Measurements from ENCODE around the gene PLCG2. TPM values are rescaled to one million over a fixed set of nuclear protein-coding genes. Genes with fewer than 3 reads are reported as not detected.

Gene PLCG2
- total RNA-seq, 1 donor from 2014 or later, result 8.4 TPM

DNA sequence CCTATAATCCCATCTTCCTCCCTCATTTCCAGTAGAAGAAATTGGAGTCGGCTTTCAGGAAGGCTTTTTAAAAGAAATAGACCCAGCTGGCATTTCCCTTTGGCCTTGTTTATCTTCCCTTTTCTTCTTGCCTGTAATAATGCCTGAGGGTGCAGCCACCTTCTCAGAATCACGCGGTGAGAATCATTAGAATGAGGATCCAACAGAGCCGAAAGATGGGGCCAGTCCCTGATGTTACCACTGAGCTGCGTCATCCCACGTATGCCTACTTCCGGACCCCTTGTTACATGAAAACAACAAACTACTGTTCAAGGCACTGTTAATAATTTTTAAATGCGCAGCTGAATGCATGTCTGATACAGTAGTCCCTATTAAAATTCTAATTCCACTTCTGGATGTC, 208.0 kb downstream of the PLCG2 start:
- peaks cover 0 to 3% (median 0%) of the 10 kb centered on the region in 3 donors for H3K9me3 ChIP-seq (ENCODE audit: control insufficient read depth in 3 of 3, low read length in 3 of 3)

GRCh38 chr16:81987706-81988105, 208.6 kb downstream of the PLCG2 start:
- peaks cover 0 to 3% (median 0%) of the 10 kb centered on the region in 3 donors for H3K9me3 ChIP-seq (ENCODE audit: control insufficient read depth in 3 of 3, low read length in 3 of 3)
- no peak overlapping the region for H3K4me3 ChIP-seq (ENCODE audit: low read length in 3 of 3)
- no peak overlapping the region for H3K9ac ChIP-seq (ENCODE audit: low read depth in 1 of 3, low read length in 3 of 3)
- H3K36me3 ChIP-seq (ENCODE audit: control insufficient read depth in 3 of 3, insufficient read depth in 3 of 3, low read length in 3 of 3), result no peaks in the 10 kb centered on the region
- no peaks in the 10 kb centered on the region for H3K4me1 ChIP-seq (ENCODE audit: control insufficient read depth in 3 of 3, insufficient read depth in 3 of 3, low read length in 3 of 3)
- peaks cover 0 to 2% (median 0%) of the 10 kb centered on the region in 3 donors for H3K27me3 ChIP-seq (ENCODE audit: control insufficient read depth in 3 of 3, insufficient read depth in 3 of 3, low read length in 3 of 3)
- no peak overlapping the region for H3K27ac ChIP-seq (ENCODE audit: low read depth, low read length)

More for the DNA sequence above, 208.0 kb downstream of the PLCG2 start:
- peaks cover 0 to 2% (median 0%) of the 10 kb centered on the region in 3 donors for H3K27me3 ChIP-seq (ENCODE audit: control insufficient read depth in 3 of 3, insufficient read depth in 3 of 3, low read length in 3 of 3)
- no peak overlapping the region for H3K27ac ChIP-seq (ENCODE audit: low read depth, low read length)
- no peak overlapping the region for H3K9ac ChIP-seq (ENCODE audit: low read depth in 1 of 3, low read length in 3 of 3)
- H3K4me1 ChIP-seq (ENCODE audit: control insufficient read depth in 3 of 3, insufficient read depth in 3 of 3, low read length in 3 of 3), result no peaks in the 10 kb centered on the region
- H3K4me3 ChIP-seq (ENCODE audit: low read length in 3 of 3), result no peak overlapping the region
- H3K36me3 ChIP-seq (ENCODE audit: control insufficient read depth in 3 of 3, insufficient read depth in 3 of 3, low read length in 3 of 3), result no peaks in the 10 kb centered on the region

DNA sequence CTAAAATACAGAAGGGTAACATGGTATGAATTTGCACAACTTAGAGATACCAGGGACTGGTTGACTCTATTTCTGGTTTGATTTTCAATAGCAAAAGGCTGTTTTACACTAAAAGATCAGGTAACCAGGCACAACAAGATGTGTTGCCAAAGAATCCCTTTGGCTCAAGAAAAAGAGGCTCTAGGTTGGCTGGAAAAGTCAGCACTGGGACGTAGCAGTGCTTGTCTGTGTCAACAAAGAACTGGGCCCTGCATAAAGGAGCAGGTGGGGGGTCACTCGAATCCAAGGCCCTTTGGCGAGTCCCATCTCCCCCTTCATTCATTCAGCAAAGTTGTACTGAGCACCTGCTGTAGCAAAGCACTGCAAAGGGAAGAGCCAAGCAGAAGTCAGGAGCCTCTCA, 213.8 kb downstream of the PLCG2 start:
- no peak overlapping the region for H3K27ac ChIP-seq (ENCODE audit: low read depth, low read length)
- H3K27me3 ChIP-seq (ENCODE audit: control insufficient read depth in 3 of 3, insufficient read depth in 3 of 3, low read length in 3 of 3), result no peaks in the 10 kb centered on the region

DNA sequence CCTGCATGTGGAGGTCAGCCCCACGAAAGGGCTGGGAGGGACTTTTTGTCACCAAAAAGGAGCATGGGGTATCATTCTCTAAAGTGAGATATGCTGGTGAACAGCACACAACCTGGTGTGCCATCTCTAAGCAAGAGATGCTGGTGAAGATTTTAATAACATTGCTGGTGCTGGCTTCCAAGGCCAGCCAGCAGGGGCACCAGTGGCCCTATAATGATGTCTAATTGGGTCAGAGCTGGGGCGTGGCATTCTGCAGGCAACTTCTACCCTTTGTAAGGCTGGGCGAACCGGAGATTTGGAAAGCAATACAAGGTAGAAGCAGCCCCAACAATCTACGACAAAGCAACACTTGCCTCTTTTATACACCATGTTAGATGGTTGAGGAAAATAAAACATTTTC, 215.4 kb downstream of the PLCG2 start:
- Histone ChIP-seq H3K9ac (ENCODE audit: low read depth in 1 of 3, low read length in 3 of 3) (no peak overlapping the region), H3K4me1 (ENCODE audit: control insufficient read depth in 3 of 3, insufficient read depth in 3 of 3, low read length in 3 of 3) (no peaks in the 10 kb centered on the region), H3K27me3 (ENCODE audit: control insufficient read depth in 3 of 3, insufficient read depth in 3 of 3, low read length in 3 of 3) (no peaks in the 10 kb centered on the region), H3K36me3 (ENCODE audit: control insufficient read depth in 3 of 3, insufficient read depth in 3 of 3, low read length in 3 of 3) (no peaks in the 10 kb centered on the region), H3K4me3 (ENCODE audit: low read length in 3 of 3) (no peak overlapping the region), H3K9me3 (ENCODE audit: control insufficient read depth in 3 of 3, low read length in 3 of 3) (no peaks in the 10 kb centered on the region), H3K27ac (ENCODE audit: low read depth, low read length) (no peak overlapping the region)

More for the DNA sequence above, 213.8 kb downstream of the PLCG2 start:
- no peak overlapping the region for H3K9ac ChIP-seq (ENCODE audit: low read depth in 1 of 3, low read length in 3 of 3)
- no peaks in the 10 kb centered on the region for H3K4me1 ChIP-seq (ENCODE audit: control insufficient read depth in 3 of 3, insufficient read depth in 3 of 3, low read length in 3 of 3)
- H3K4me3 ChIP-seq (ENCODE audit: low read length in 3 of 3), result no peak overlapping the region
- H3K9me3 ChIP-seq (ENCODE audit: control insufficient read depth in 3 of 3, low read length in 3 of 3), result peaks cover 0 to 3% (median 0%) of the 10 kb centered on the region in 3 donors
- no peaks in the 10 kb centered on the region for H3K36me3 ChIP-seq (ENCODE audit: control insufficient read depth in 3 of 3, insufficient read depth in 3 of 3, low read length in 3 of 3)

DNA sequence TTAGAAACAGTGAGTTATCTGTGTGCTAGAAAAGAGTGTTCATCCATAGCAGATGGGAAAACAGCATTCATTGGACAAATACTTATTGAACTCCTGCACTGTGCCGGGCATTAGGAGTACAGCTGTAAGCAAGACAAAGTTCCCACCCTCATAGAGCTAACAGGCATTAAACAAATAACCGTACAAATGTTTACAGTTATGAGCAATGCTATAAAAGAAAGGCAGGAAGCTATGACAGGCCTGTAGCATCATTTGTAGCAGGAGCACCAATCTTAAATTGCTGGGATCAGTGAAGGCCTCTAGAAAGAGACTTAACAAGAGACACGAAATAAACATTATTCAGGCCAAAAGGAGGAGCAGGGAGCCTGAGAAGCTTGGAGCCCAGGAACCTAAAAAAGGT, 216.6 kb downstream of the PLCG2 start:
- no peak overlapping the region for H3K27ac ChIP-seq (ENCODE audit: low read depth, low read length)
- no peak overlapping the region for H3K9ac ChIP-seq (ENCODE audit: low read depth in 1 of 3, low read length in 3 of 3)
- no peaks in the 10 kb centered on the region for H3K27me3 ChIP-seq (ENCODE audit: control insufficient read depth in 3 of 3, insufficient read depth in 3 of 3, low read length in 3 of 3)
- no peaks in the 10 kb centered on the region for H3K9me3 ChIP-seq (ENCODE audit: control insufficient read depth in 3 of 3, low read length in 3 of 3)
- H3K36me3 ChIP-seq (ENCODE audit: control insufficient read depth in 3 of 3, insufficient read depth in 3 of 3, low read length in 3 of 3), result no peaks in the 10 kb centered on the region
- no peak overlapping the region for H3K4me3 ChIP-seq (ENCODE audit: low read length in 3 of 3)
- no peaks in the 10 kb centered on the region for H3K4me1 ChIP-seq (ENCODE audit: control insufficient read depth in 3 of 3, insufficient read depth in 3 of 3, low read length in 3 of 3)

DNA sequence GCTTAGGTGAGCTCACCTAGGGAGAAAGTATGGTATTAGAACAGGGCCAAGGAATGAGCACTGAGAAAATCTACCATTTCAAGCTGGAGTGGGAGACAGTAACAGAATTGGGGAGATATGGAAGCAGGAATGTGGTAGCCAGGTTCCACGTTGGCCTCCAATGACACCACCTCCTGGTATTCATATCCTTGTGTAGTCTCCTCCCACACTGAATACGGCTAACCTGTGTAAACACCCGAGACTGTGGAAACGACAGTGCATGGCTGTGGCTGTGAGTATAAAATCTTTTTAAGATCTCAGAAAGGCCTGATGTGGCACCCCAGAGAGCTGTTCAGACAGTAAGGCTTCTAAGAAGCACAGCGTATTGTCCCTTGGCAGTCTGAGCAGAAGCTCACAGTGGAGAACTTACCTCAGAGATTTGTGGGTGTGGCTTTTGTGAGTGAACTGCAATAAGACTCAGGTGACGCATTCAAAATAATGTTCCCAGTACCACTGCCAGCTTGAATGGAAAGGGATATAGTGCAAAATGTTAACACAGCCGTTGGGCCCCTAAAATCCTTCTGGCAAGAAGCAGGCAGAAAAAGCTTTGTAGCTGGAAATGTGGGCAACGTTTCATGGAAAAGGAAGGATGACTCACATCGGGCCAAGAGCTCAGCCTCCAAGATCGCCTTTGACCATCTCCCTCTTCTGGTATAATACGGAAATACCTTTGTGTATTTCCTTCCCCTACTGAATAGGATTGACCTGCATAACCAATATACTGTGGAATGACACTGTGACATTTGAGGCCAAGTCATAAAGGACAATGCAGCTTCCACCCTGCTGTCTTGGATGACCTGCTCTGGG, 217.8 kb downstream of the PLCG2 start:
- H3K4me3 ChIP-seq (ENCODE audit: low read length in 3 of 3), result no peak overlapping the region
- no peak overlapping the region for H3K9ac ChIP-seq (ENCODE audit: low read depth in 1 of 3, low read length in 3 of 3)
- no peak overlapping the region for H3K27ac ChIP-seq (ENCODE audit: low read depth, low read length)
- no peaks in the 10 kb centered on the region for H3K9me3 ChIP-seq (ENCODE audit: control insufficient read depth in 3 of 3, low read length in 3 of 3)
- H3K27me3 ChIP-seq (ENCODE audit: control insufficient read depth in 3 of 3, insufficient read depth in 3 of 3, low read length in 3 of 3), result no peaks in the 10 kb centered on the region
- no peaks in the 10 kb centered on the region for H3K4me1 ChIP-seq (ENCODE audit: control insufficient read depth in 3 of 3, insufficient read depth in 3 of 3, low read length in 3 of 3)
- H3K36me3 ChIP-seq (ENCODE audit: control insufficient read depth in 3 of 3, insufficient read depth in 3 of 3, low read length in 3 of 3), result no peaks in the 10 kb centered on the region

DNA sequence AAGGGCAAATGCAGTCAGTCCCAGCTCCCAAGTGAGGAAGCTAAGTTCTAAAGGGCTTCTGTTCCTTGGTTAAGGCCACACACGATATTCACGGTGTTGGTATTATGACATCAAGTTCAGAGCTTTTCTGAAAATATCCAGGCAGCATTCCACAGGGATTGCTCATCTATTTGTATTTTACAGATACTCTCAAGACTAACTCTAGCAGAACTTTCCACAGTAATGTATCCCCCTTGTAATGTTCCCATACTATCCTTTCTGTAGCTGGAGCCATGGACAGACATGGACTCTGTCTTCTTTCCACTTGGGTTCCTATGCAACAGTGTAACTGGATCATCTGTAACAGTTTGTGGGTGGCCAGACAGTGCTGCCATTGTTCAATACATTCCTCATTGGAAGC, 218.6 kb downstream of the PLCG2 start:
- Histone ChIP-seq H3K36me3 (ENCODE audit: control insufficient read depth in 3 of 3, insufficient read depth in 3 of 3, low read length in 3 of 3) (no peaks in the 10 kb centered on the region), H3K9me3 (ENCODE audit: control insufficient read depth in 3 of 3, low read length in 3 of 3) (no peaks in the 10 kb centered on the region), H3K27me3 (ENCODE audit: control insufficient read depth in 3 of 3, insufficient read depth in 3 of 3, low read length in 3 of 3) (no peaks in the 10 kb centered on the region), H3K4me1 (ENCODE audit: control insufficient read depth in 3 of 3, insufficient read depth in 3 of 3, low read length in 3 of 3) (no peaks in the 10 kb centered on the region), H3K27ac (ENCODE audit: low read depth, low read length) (no peak overlapping the region), H3K9ac (ENCODE audit: low read depth in 1 of 3, low read length in 3 of 3) (no peak overlapping the region), H3K4me3 (ENCODE audit: low read length in 3 of 3) (no peak overlapping the region)

DNA sequence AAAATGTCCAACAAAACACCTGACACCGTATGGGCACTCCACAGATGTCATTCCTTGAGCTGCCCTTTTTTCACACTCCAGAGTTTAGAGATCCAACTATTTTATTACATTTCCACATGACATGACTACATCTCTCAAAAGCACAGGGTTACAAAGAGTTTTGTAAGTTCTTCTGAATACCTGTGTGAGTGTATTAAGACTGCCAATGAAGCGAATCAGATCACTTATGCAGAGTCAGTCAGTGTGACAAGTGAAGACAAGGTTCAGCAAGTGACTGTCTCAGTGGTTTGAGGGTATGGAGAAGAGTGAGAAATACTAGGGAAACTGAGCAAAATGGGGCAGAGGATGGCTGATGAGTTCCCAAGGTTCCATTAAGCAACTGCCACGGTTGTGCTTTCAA, 223.7 kb downstream of the PLCG2 start:
- no peak overlapping the region for H3K27ac ChIP-seq (ENCODE audit: low read depth, low read length)
- no peak overlapping the region for H3K4me3 ChIP-seq (ENCODE audit: low read length in 3 of 3)
- H3K36me3 ChIP-seq (ENCODE audit: control insufficient read depth in 3 of 3, insufficient read depth in 3 of 3, low read length in 3 of 3), result no peaks in the 10 kb centered on the region
- H3K9ac ChIP-seq (ENCODE audit: low read depth in 1 of 3, low read length in 3 of 3), result no peak overlapping the region
- H3K4me1 ChIP-seq (ENCODE audit: control insufficient read depth in 3 of 3, insufficient read depth in 3 of 3, low read length in 3 of 3), result no peaks in the 10 kb centered on the region
- no peaks in the 10 kb centered on the region for H3K27me3 ChIP-seq (ENCODE audit: control insufficient read depth in 3 of 3, insufficient read depth in 3 of 3, low read length in 3 of 3)
- H3K9me3 ChIP-seq (ENCODE audit: control insufficient read depth in 3 of 3, low read length in 3 of 3), result no peaks in the 10 kb centered on the region

- Histone ChIP-seq H3K27me3 (ENCODE audit: control insufficient read depth in 3 of 3, insufficient read depth in 3 of 3, low read length in 3 of 3) (no peaks in the 10 kb centered on the region), H3K4me1 (ENCODE audit: control insufficient read depth in 3 of 3, insufficient read depth in 3 of 3, low read length in 3 of 3) (no peaks in the 10 kb centered on the region), H3K9ac (ENCODE audit: low read depth in 1 of 3, low read length in 3 of 3) (no peak overlapping the region), H3K36me3 (ENCODE audit: control insufficient read depth in 3 of 3, insufficient read depth in 3 of 3, low read length in 3 of 3) (no peaks in the 10 kb centered on the region), H3K9me3 (ENCODE audit: control insufficient read depth in 3 of 3, low read length in 3 of 3) (no peaks in the 10 kb centered on the region), H3K27ac (ENCODE audit: low read depth, low read length) (no peak overlapping the region), H3K4me3 (ENCODE audit: low read length in 3 of 3) (no peak overlapping the region)
Measured at GRCh38 chr16:82004601-82005000, 225.5 kb downstream of the PLCG2 start.

- no peaks in the 10 kb centered on the region for H3K9me3 ChIP-seq (ENCODE audit: control insufficient read depth in 3 of 3, low read length in 3 of 3)
- no peak overlapping the region for H3K4me3 ChIP-seq (ENCODE audit: low read length in 3 of 3)
- no peak overlapping the region for H3K27ac ChIP-seq (ENCODE audit: low read depth, low read length)
- no peaks in the 10 kb centered on the region for H3K4me1 ChIP-seq (ENCODE audit: control insufficient read depth in 3 of 3, insufficient read depth in 3 of 3, low read length in 3 of 3)
- H3K27me3 ChIP-seq (ENCODE audit: control insufficient read depth in 3 of 3, insufficient read depth in 3 of 3, low read length in 3 of 3), result no peaks in the 10 kb centered on the region
- H3K9ac ChIP-seq (ENCODE audit: low read depth in 1 of 3, low read length in 3 of 3), result no peak overlapping the region
- no peaks in the 10 kb centered on the region for H3K36me3 ChIP-seq (ENCODE audit: control insufficient read depth in 3 of 3, insufficient read depth in 3 of 3, low read length in 3 of 3)
Measured at GRCh38 chr16:82005027-82005830, 226.1 kb downstream of the PLCG2 start.

Measured in skeletal muscle tissue (tissue), 4 donors.